NCI-H526 treated with DMSO at 0.1 percent for 48 hours (cell line): ENCODE data around the gene KIF1B.
A peak's percentile ranks its signal among the peaks of the same experiment; 100 is the strongest.

Source experiments
- DNase-seq: peaks from one replicate; lab custom pipeline; 2025; lab: John Stamatoyannopoulos, UW

Gene KIF1B

GRCh38 chr1:10429868-10430215 lies 219.5 kb downstream of the KIF1B start:
- DNase-seq = no peak

- peak; percentile 56 for DNase-seq
Observed at GRCh38 chr1:10430216-10431069, 220.1 kb downstream of the KIF1B start, which contains the start of gene CENPS. CENPS (plus strand) TSS chr1:10430433; CDS start chr1:10430518, 85 bp downstream.
